ENCODE measurements around the gene MRPS2.
"Not testable (repeated sequence)": the region's sequence is repeated elsewhere in the genome, so short reads cannot be mapped to it uniquely, and the experiment has no call there.

Gene MRPS2

GRCh38 chr9:135506327-135507103, 6.0 kb downstream of the MRPS2 start:
- Histone ChIP-seq H3K27ac (ENCODE audit: low read depth, low read length) (no peak overlapping the region), H3K9ac (ENCODE audit: low read length in 5 of 5) (no peak overlapping the region), H3K4me3 (ENCODE audit: low read depth in 1 of 5, low read length in 5 of 5) (no peak overlapping the region), H3K4me1 (ENCODE audit: control insufficient read depth in 5 of 5, insufficient read depth in 5 of 5, low read length in 5 of 5) (peaks cover 1 to 13% (median 9%) of the 10 kb centered on the region in 5 donors), H3K27me3 (ENCODE audit: control insufficient read depth in 5 of 5, insufficient read depth in 4 of 5, low read length in 5 of 5) (no peaks in the 10 kb centered on the region), H3K9me3 (ENCODE audit: control insufficient read depth in 5 of 5, low read length in 5 of 5) (peaks cover 0 to 12% (median 10%) of the 10 kb centered on the region in 5 donors), H3K36me3 (ENCODE audit: control insufficient read depth in 5 of 5, insufficient read depth in 5 of 5, low read length in 5 of 5) (peaks cover 0 to 35% (median 26%) of the 10 kb centered on the region in 5 donors)

- H3K27ac ChIP-seq (ENCODE audit: low read depth, low read length): no peak overlapping the region
- peaks cover 0 to 9% (median 3%) of the 10 kb centered on the region in 5 donors for H3K4me1 ChIP-seq (ENCODE audit: control insufficient read depth in 5 of 5, insufficient read depth in 5 of 5, low read length in 5 of 5)
- H3K9me3 ChIP-seq (ENCODE audit: control insufficient read depth in 5 of 5, low read length in 5 of 5): peaks cover 0 to 12% (median 10%) of the 10 kb centered on the region in 5 donors
- no peak overlapping the region for H3K9ac ChIP-seq (ENCODE audit: low read length in 5 of 5)
- peaks cover 0 to 29% (median 26%) of the 10 kb centered on the region in 5 donors for H3K36me3 ChIP-seq (ENCODE audit: control insufficient read depth in 5 of 5, insufficient read depth in 5 of 5, low read length in 5 of 5)
- H3K27me3 ChIP-seq (ENCODE audit: control insufficient read depth in 5 of 5, insufficient read depth in 4 of 5, low read length in 5 of 5): no peaks in the 10 kb centered on the region
- H3K4me3 ChIP-seq (ENCODE audit: low read depth in 1 of 5, low read length in 5 of 5): no peak overlapping the region
Observed at GRCh38 chr9:135507104-135508035, 6.9 kb downstream of the MRPS2 start.

GRCh38 chr9:135508211-135508820, 7.8 kb downstream of the MRPS2 start:
- no peak overlapping the region for H3K27ac ChIP-seq (ENCODE audit: low read depth, low read length)
- H3K4me3 ChIP-seq (ENCODE audit: low read depth in 1 of 5, low read length in 5 of 5): no peak overlapping the region
- peaks cover 0 to 9% (median 0%) of the 10 kb centered on the region in 5 donors for H3K4me1 ChIP-seq (ENCODE audit: control insufficient read depth in 5 of 5, insufficient read depth in 5 of 5, low read length in 5 of 5)
- H3K9ac ChIP-seq (ENCODE audit: low read length in 5 of 5): no peak overlapping the region
- H3K9me3 ChIP-seq (ENCODE audit: control insufficient read depth in 5 of 5, low read length in 5 of 5): peaks cover 0 to 12% (median 10%) of the 10 kb centered on the region in 5 donors
- H3K27me3 ChIP-seq (ENCODE audit: control insufficient read depth in 5 of 5, insufficient read depth in 4 of 5, low read length in 5 of 5): no peaks in the 10 kb centered on the region
- peaks cover 0 to 20% (median 17%) of the 10 kb centered on the region in 5 donors for H3K36me3 ChIP-seq (ENCODE audit: control insufficient read depth in 5 of 5, insufficient read depth in 5 of 5, low read length in 5 of 5)

GRCh38 chr9:135509458-135509857, 9.0 kb downstream of the MRPS2 start:
- Histone ChIP-seq H3K27ac (ENCODE audit: low read depth, low read length) (no peak overlapping the region), H3K9ac (ENCODE audit: low read length in 5 of 5) (no peak overlapping the region), H3K36me3 (ENCODE audit: control insufficient read depth in 5 of 5, insufficient read depth in 5 of 5, low read length in 5 of 5) (peaks cover 0 to 9% (median 5%) of the 10 kb centered on the region in 5 donors), H3K4me3 (ENCODE audit: low read depth in 1 of 5, low read length in 5 of 5) (no peak overlapping the region), H3K9me3 (ENCODE audit: control insufficient read depth in 5 of 5, low read length in 5 of 5) (peaks cover 0 to 12% (median 10%) of the 10 kb centered on the region in 5 donors), H3K27me3 (ENCODE audit: control insufficient read depth in 5 of 5, insufficient read depth in 4 of 5, low read length in 5 of 5) (peaks cover 0 to 4% (median 0%) of the 10 kb centered on the region in 5 donors), H3K4me1 (ENCODE audit: control insufficient read depth in 5 of 5, insufficient read depth in 5 of 5, low read length in 5 of 5) (peaks cover 0 to 12% (median 0%) of the 10 kb centered on the region in 5 donors)

- Histone ChIP-seq H3K27me3 (ENCODE audit: control insufficient read depth in 5 of 5, insufficient read depth in 4 of 5, low read length in 5 of 5) (peaks cover 0 to 5% (median 3%) of the 10 kb centered on the region in 5 donors), H3K9me3 (ENCODE audit: control insufficient read depth in 5 of 5, low read length in 5 of 5) (peaks cover 0 to 12% (median 10%) of the 10 kb centered on the region in 5 donors), H3K36me3 (ENCODE audit: control insufficient read depth in 5 of 5, insufficient read depth in 5 of 5, low read length in 5 of 5) (no peaks in the 10 kb centered on the region), H3K27ac (ENCODE audit: low read depth, low read length) (no peak overlapping the region), H3K4me1 (ENCODE audit: control insufficient read depth in 5 of 5, insufficient read depth in 5 of 5, low read length in 5 of 5) (peaks cover 0 to 12% (median 0%) of the 10 kb centered on the region in 5 donors), H3K9ac (ENCODE audit: low read length in 5 of 5) (no peak overlapping the region), H3K4me3 (ENCODE audit: low read depth in 1 of 5, low read length in 5 of 5) (no peak overlapping the region)
Observed at GRCh38 chr9:135512241-135512603, 11.7 kb downstream of the MRPS2 start.

GRCh38 chr9:135512904-135513303, 12.4 kb downstream of the MRPS2 start:
- Histone ChIP-seq H3K27ac (ENCODE audit: low read depth, low read length) (no peak overlapping the region), H3K36me3 (ENCODE audit: control insufficient read depth in 5 of 5, insufficient read depth in 5 of 5, low read length in 5 of 5) (no peaks in the 10 kb centered on the region), H3K4me3 (ENCODE audit: low read depth in 1 of 5, low read length in 5 of 5) (no peak overlapping the region), H3K4me1 (ENCODE audit: control insufficient read depth in 5 of 5, insufficient read depth in 5 of 5, low read length in 5 of 5) (peaks cover 0 to 12% (median 0%) of the 10 kb centered on the region in 5 donors), H3K9me3 (ENCODE audit: control insufficient read depth in 5 of 5, low read length in 5 of 5) (peaks cover 0 to 12% (median 10%) of the 10 kb centered on the region in 5 donors), H3K27me3 (ENCODE audit: control insufficient read depth in 5 of 5, insufficient read depth in 4 of 5, low read length in 5 of 5) (peaks cover 0 to 5% (median 3%) of the 10 kb centered on the region in 5 donors), H3K9ac (ENCODE audit: low read length in 5 of 5) (no peak overlapping the region)

- Histone ChIP-seq H3K4me3 (ENCODE audit: low read depth in 1 of 5, low read length in 5 of 5) (no peak overlapping the region), H3K9me3 (ENCODE audit: control insufficient read depth in 5 of 5, low read length in 5 of 5) (peaks cover 0 to 12% (median 10%) of the 10 kb centered on the region in 5 donors), H3K9ac (ENCODE audit: low read length in 5 of 5) (no peak overlapping the region), H3K27ac (ENCODE audit: low read depth, low read length) (no peak overlapping the region), H3K4me1 (ENCODE audit: control insufficient read depth in 5 of 5, insufficient read depth in 5 of 5, low read length in 5 of 5) (peaks cover 0 to 12% (median 0%) of the 10 kb centered on the region in 5 donors), H3K27me3 (ENCODE audit: control insufficient read depth in 5 of 5, insufficient read depth in 4 of 5, low read length in 5 of 5) (peaks cover 0 to 5% (median 3%) of the 10 kb centered on the region in 5 donors), H3K36me3 (ENCODE audit: control insufficient read depth in 5 of 5, insufficient read depth in 5 of 5, low read length in 5 of 5) (no peaks in the 10 kb centered on the region)
Observed at GRCh38 chr9:135513351-135513846, 12.9 kb downstream of the MRPS2 start.

GRCh38 chr9:135513906-135514305, 13.4 kb downstream of the MRPS2 start:
- not testable (repeated sequence) for H3K27me3 ChIP-seq (ENCODE audit: control insufficient read depth in 5 of 5, insufficient read depth in 4 of 5, low read length in 5 of 5); H3K9me3 ChIP-seq (ENCODE audit: control insufficient read depth in 5 of 5, low read length in 5 of 5); H3K36me3 ChIP-seq (ENCODE audit: control insufficient read depth in 5 of 5, insufficient read depth in 5 of 5, low read length in 5 of 5); H3K4me3 ChIP-seq (ENCODE audit: low read depth in 1 of 5, low read length in 5 of 5); H3K9ac ChIP-seq (ENCODE audit: low read length in 5 of 5); H3K27ac ChIP-seq (ENCODE audit: low read depth, low read length)
- H3K4me1 ChIP-seq (ENCODE audit: control insufficient read depth in 5 of 5, insufficient read depth in 5 of 5, low read length in 5 of 5): peaks cover 0 to 12% (median 0%) of the 10 kb centered on the region in 5 donors

GRCh38 chr9:135514342-135515082, 14.0 kb downstream of the MRPS2 start:
- peaks cover 0 to 5% (median 3%) of the 10 kb centered on the region in 5 donors for H3K27me3 ChIP-seq (ENCODE audit: control insufficient read depth in 5 of 5, insufficient read depth in 4 of 5, low read length in 5 of 5)
- peaks cover 0 to 12% (median 0%) of the 10 kb centered on the region in 5 donors for H3K4me1 ChIP-seq (ENCODE audit: control insufficient read depth in 5 of 5, insufficient read depth in 5 of 5, low read length in 5 of 5)
- no peak overlapping the region for H3K4me3 ChIP-seq (ENCODE audit: low read depth in 1 of 5, low read length in 5 of 5)
- H3K27ac ChIP-seq (ENCODE audit: low read depth, low read length): no peak overlapping the region
- no peak overlapping the region for H3K9ac ChIP-seq (ENCODE audit: low read length in 5 of 5)
- peaks cover 0 to 2% (median under 1%) of the 10 kb centered on the region in 5 donors for H3K9me3 ChIP-seq (ENCODE audit: control insufficient read depth in 5 of 5, low read length in 5 of 5)
- H3K36me3 ChIP-seq (ENCODE audit: control insufficient read depth in 5 of 5, insufficient read depth in 5 of 5, low read length in 5 of 5): no peaks in the 10 kb centered on the region

Measured in subcutaneous abdominal adipose tissue (tissue), 5 donors.